ENCODE results near the gene RABGAP1L.

- TF ChIP-seq CTCF (IDR thresholded peaks at IDR 0.05) (no peak), POLR2AphosphoS5 (IDR thresholded peaks at IDR 0.05) (no peak), POLR2A (IDR thresholded peaks at IDR 0.05; ENCODE audit: low read depth) (no peak), EP300 (IDR thresholded peaks at IDR 0.05) (no peak)
Measured at GRCh38 chr1:174157157-174157806, 2.0 kb upstream of the RABGAP1L start.
